Kidney (tissue), 14 donors: ENCODE results near the gene GFM1. TPM values are rescaled to one million over a fixed set of nuclear protein-coding genes. Genes with fewer than 3 reads are reported as not detected.

Source experiments
- DNase-seq, 5 donors: peaks; one replicate each; pipeline ENCODE4 v3.0.0-alpha.2; 2013 to 2020
- FAIRE-seq: peaks from 2 replicates; lab custom pipeline; 2012; peaks lifted over from hg19 to GRCh38; lab: Jason Lieb, UNC
- H3K27ac ChIP-seq, 2 donors: one replicate each; pipeline ENCODE4 v1.7.0; 2013; ENCODE audit warnings: low read depth in 2 of 2, low read length in 2 of 2, inconsistent platforms in 1 of 2
- H3K27me3 ChIP-seq: one replicate; pipeline ENCODE4 v1.7.1; 2013; ENCODE audit warnings: low read length, inconsistent platforms; ENCODE audit not compliant: control insufficient read depth, insufficient read depth
- H3K36me3 ChIP-seq, 3 donors: one replicate each; pipeline versions ENCODE4 v1.7.0 to v1.7.1; 2013; ENCODE audit warnings: low read length in 3 of 3, control low read depth in 1 of 3, inconsistent platforms in 1 of 3; ENCODE audit not compliant: insufficient read depth in 3 of 3, control insufficient read depth in 2 of 3
- H3K4me1 ChIP-seq, 3 donors: one replicate each; pipeline versions ENCODE4 v1.7.0 to v1.7.1; 2013; ENCODE audit warnings: low read length in 3 of 3, inconsistent platforms in 1 of 3, low read depth in 1 of 3; ENCODE audit not compliant: control insufficient read depth in 2 of 3, insufficient read depth in 2 of 3
- H3K4me3 ChIP-seq, 3 donors: one replicate each; pipeline versions ENCODE4 v1.7.0 to v1.8.1; 2013; ENCODE audit warnings: low read length in 3 of 3, control low read depth in 1 of 3, inconsistent platforms in 1 of 3
- H3K9ac ChIP-seq, 3 donors: one replicate each; pipeline versions ENCODE4 v1.7.0 to v1.7.1; 2013; ENCODE audit warnings: low read length in 3 of 3, control low read depth in 1 of 3, inconsistent platforms in 1 of 3
- H3K9me3 ChIP-seq, 3 donors: one replicate each; pipeline versions ENCODE4 v1.7.0 to v1.7.1; 2013; ENCODE audit warnings: low read length in 3 of 3, control low read depth in 1 of 3, inconsistent platforms in 1 of 3; ENCODE audit not compliant: control insufficient read depth in 2 of 3, insufficient read depth in 1 of 3
- intact Hi-C: fragments of 100-400 bp; cut with DNase I; formaldehyde crosslinking; loops from one replicate; pipeline ENCODE4 v1.11.1; 2022
- polyA plus RNA-seq: library from polyadenylated mRNA; stranded (reverse); fragments of 350-450 nt; fragmentation: Illumina TruSeq; extraction: RNeasy Lipid Tissue Mini Kit (QIAGEN cat#74804); gene quantifications from one replicate; pipeline ENCODE4 v1.2.3, GENCODE V29; 2014; ENCODE audit warnings: low read depth, low replicate concordance; ENCODE audit not compliant: insufficient read depth
- total RNA-seq: library from RNA; stranded (reverse); fragmentation: NEBNext Ultra II Directional; extraction: Animal tissue kit (Norgen Biotek cat#: 25700); gene quantifications from one replicate; pipeline ENCODE4 v1.2.1, GENCODE V29; 2021
- TF ChIP-seq, protein P1 (sequence below): IDR thresholded peaks from 3 replicates; pipeline ENCODE4 v1.5.1; 2012; ENCODE audit warnings: mild to moderate bottlenecking, moderate library complexity, borderline replicate concordance; ENCODE audit not compliant: insufficient read depth; ENCODE audit errors: extremely low read depth
- donor health status: control.
- donor health status: control.
- donor health status: control.
- donor health status: control.
- donor health status: control.
- donor health status: DM: yes; HTN: yes; CAD: no.
- donor health status: Normal renal cell carcinoma (clear cell type).

Gene GFM1
- total and polyA plus RNA-seq, 2 donors from 2014 or later: 21.9 to 49.3 TPM

DNA sequence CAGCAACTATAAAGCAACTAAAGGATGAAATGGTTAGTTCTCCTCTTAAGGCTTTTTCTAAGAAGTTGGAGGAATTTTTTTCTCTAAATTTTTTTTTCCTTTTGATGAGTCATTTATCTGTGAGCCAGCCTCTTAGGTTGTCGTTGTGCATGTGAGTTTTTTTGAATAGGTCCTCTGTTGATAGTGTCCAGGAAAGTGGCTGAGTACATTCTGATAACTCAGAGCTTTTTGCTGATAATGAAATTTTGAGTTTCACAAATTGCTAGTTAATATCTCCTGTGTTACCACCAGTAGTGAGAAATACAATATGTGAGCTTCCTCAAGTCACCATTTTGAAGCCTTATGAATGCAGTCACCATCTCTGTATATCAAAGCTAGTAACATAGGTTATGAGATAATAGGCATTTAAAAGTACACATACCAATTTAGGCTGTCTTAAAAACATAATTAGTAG is 35.2 kb downstream of the GFM1 start:
- H3K4me1 ChIP-seq: no peaks in the 10 kb centered on the region
- intact Hi-C loops: no loop called here
- no peaks in the 10 kb centered on the region for H3K27me3 ChIP-seq
- peaks cover 0 to 4% (median 2%) of the 10 kb centered on the region in 3 donors for H3K36me3 ChIP-seq
- H3K27ac ChIP-seq: no peak overlapping the region
- TF ChIP-seq, protein P1, sequence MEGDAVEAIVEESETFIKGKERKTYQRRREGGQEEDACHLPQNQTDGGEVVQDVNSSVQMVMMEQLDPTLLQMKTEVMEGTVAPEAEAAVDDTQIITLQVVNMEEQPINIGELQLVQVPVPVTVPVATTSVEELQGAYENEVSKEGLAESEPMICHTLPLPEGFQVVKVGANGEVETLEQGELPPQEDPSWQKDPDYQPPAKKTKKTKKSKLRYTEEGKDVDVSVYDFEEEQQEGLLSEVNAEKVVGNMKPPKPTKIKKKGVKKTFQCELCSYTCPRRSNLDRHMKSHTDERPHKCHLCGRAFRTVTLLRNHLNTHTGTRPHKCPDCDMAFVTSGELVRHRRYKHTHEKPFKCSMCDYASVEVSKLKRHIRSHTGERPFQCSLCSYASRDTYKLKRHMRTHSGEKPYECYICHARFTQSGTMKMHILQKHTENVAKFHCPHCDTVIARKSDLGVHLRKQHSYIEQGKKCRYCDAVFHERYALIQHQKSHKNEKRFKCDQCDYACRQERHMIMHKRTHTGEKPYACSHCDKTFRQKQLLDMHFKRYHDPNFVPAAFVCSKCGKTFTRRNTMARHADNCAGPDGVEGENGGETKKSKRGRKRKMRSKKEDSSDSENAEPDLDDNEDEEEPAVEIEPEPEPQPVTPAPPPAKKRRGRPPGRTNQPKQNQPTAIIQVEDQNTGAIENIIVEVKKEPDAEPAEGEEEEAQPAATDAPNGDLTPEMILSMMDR: no peak
- DNase-seq (no peak), FAIRE-seq (no peak)
- no peak overlapping the region for H3K9ac ChIP-seq
- H3K9me3 ChIP-seq: no peaks in the 10 kb centered on the region
- H3K4me3 ChIP-seq: no peak overlapping the region

DNA sequence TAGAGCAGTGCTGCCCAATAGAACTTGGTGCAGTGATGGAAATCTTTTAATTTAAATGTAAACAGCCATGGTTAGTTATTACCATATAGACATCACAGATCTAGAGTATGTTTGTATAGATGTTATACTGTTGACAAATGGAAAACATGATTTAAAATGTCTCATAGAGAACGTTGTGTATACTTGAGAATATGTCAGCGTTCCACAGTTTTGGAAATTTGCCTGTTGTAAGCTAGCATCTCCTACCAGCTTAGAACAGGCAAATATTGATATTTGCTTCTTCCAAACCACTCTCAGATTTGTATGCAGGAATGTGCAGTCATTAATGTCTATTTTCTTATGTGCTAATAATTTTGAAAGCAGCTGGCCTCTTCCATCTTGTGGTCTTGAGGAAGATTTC is 36.5 kb downstream of the GFM1 start:
- intact Hi-C loops: no loop called here
- DNase-seq (no peak), FAIRE-seq (no peak)
- no peak overlapping the region for H3K4me3 ChIP-seq
- peaks cover 0 to 4% (median 2%) of the 10 kb centered on the region in 3 donors for H3K36me3 ChIP-seq
- no peak overlapping the region for H3K27ac ChIP-seq
- TF ChIP-seq, protein P1: no peak
- H3K27me3 ChIP-seq: no peaks in the 10 kb centered on the region
- no peaks in the 10 kb centered on the region for H3K4me1 ChIP-seq
- no peak overlapping the region for H3K9ac ChIP-seq
- no peaks in the 10 kb centered on the region for H3K9me3 ChIP-seq

DNA sequence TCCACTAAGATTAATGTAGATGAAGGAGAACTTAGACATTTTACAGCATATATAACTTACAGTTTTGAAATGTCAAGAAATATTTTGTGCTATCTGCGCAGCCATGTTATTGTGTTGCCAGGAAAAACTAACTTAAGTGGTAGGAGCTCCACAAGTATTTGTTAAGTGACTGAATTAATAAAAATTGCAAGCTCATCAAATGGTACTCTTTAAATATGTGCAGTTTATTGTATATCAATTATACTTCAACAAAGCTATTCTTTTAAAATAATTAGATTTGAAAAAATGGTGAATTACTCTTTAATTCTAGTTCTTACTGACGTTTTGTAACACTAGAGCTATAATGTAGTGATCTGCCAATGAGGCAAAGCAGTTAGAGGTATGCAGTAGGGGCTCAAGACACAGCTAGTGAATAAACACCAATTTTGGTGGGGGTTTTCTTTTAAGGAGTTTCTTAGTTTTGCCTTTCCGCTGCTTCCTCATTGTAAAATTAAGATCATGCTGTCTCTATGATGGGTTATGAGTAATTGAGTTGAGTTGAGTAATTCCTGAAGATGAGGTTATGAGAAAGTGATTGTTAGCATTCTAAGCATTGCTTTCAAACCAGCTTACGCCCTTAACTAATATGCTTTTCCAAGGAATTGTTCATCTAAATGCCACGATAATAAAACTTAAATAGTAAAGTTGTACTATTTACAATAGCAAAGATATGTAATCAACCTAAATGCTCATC is 39.1 kb downstream of the GFM1 start:
- no peak for FAIRE-seq
- no peaks in the 10 kb centered on the region for H3K4me1 ChIP-seq
- intact Hi-C loops: no loop called here

More for the DNA sequence above, 39.1 kb downstream of the GFM1 start:
- no peak for DNase-seq
- H3K27me3 ChIP-seq: no peaks in the 10 kb centered on the region
- no peak overlapping the region for H3K27ac ChIP-seq
- TF ChIP-seq, protein P1: no peak
- H3K4me3 ChIP-seq: no peak overlapping the region
- H3K9ac ChIP-seq: no peak overlapping the region
- H3K36me3 ChIP-seq: peaks cover 0 to 2% (median 2%) of the 10 kb centered on the region in 3 donors
- no peaks in the 10 kb centered on the region for H3K9me3 ChIP-seq
